ENCODE results near the gene PNPLA1. TPM values are rescaled to one million over a fixed set of nuclear protein-coding genes. Genes with fewer than 3 reads are reported as not detected.

Gene PNPLA1
- total and polyA plus RNA-seq, 2 donors (not counting 1 experiment from before 2014, with no cell fraction given): 0.02 TPM; not detected in 1

DNA sequence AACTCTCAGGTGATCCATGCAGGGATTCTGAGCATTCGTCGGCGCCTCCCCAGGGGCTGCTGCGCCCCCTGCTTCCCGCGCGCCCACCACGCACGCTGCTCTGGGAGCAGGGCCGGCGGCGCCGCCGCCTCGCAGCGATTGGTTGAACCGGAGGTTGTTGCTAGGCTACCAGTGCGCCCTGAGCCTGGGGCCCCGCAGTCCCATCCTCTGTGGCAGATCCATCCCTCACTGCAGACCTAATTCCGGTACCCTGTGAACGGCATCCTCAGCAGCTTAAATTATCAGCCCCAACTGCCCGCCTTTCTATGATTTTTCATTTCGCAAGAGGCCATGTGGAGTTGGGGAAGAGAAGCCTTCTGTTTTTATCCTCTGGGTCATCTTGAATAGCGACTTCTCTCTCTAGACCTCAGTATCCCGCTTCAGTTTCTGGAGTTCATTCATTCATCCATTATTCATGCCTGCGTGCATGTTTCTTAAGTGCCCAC, 15.4 kb downstream of the PNPLA1 start:
- TF ChIP-seq, protein P1, sequence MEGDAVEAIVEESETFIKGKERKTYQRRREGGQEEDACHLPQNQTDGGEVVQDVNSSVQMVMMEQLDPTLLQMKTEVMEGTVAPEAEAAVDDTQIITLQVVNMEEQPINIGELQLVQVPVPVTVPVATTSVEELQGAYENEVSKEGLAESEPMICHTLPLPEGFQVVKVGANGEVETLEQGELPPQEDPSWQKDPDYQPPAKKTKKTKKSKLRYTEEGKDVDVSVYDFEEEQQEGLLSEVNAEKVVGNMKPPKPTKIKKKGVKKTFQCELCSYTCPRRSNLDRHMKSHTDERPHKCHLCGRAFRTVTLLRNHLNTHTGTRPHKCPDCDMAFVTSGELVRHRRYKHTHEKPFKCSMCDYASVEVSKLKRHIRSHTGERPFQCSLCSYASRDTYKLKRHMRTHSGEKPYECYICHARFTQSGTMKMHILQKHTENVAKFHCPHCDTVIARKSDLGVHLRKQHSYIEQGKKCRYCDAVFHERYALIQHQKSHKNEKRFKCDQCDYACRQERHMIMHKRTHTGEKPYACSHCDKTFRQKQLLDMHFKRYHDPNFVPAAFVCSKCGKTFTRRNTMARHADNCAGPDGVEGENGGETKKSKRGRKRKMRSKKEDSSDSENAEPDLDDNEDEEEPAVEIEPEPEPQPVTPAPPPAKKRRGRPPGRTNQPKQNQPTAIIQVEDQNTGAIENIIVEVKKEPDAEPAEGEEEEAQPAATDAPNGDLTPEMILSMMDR (conservative IDR thresholded peaks at IDR 0.05 in 1 of 2, IDR thresholded peaks at IDR 0.05 in 1 of 2; ENCODE audit: low read depth in 1 of 2, low read length in 2 of 2): no peak
- TF ChIP-seq EZH2 (IDR thresholded peaks at IDR 0.05; ENCODE audit: low read length, missing control alignments): peak; percentile 54
- no peak for DNase-seq (ENCODE audit: low read depth in 2 of 2)
- Histone ChIP-seq H3K4me2 (ENCODE audit: extremely low read depth, insufficient read depth, low read length) (no peak overlapping the region), H3K4me1 (ENCODE audit: control insufficient read depth, extremely low read depth, insufficient read depth, low read length) (no peaks in the 10 kb centered on the region), H3K27me3 (ENCODE audit: control insufficient read depth, insufficient read depth, low read length) (peaks cover 24% of the 10 kb centered on the region), H3K4me3 (replicated peaks in 1 of 4; ENCODE audit: control extremely low read depth in 1 of 4, insufficient read depth in 1 of 4, low read depth in 3 of 4, low read length in 4 of 4) (no peak overlapping the region), H2AFZ (ENCODE audit: low read length) (no peak overlapping the region), H3K36me3 (ENCODE audit: control insufficient read depth, insufficient read depth, low read length) (no peaks in the 10 kb centered on the region), H3K9ac (ENCODE audit: insufficient read depth, low read length) (no peak overlapping the region), H4K20me1 (ENCODE audit: control insufficient read depth, extremely low read depth, insufficient read depth, low read length) (no peaks in the 10 kb centered on the region), H3K9me3 (ENCODE audit: control insufficient read depth, insufficient read depth, low read depth, low read length) (no peaks in the 10 kb centered on the region), H3K27ac (ENCODE audit: insufficient read depth, low read length) (no peak overlapping the region), H3K79me2 (ENCODE audit: control insufficient read depth, insufficient read depth, low read length) (no peaks in the 10 kb centered on the region)

DNA sequence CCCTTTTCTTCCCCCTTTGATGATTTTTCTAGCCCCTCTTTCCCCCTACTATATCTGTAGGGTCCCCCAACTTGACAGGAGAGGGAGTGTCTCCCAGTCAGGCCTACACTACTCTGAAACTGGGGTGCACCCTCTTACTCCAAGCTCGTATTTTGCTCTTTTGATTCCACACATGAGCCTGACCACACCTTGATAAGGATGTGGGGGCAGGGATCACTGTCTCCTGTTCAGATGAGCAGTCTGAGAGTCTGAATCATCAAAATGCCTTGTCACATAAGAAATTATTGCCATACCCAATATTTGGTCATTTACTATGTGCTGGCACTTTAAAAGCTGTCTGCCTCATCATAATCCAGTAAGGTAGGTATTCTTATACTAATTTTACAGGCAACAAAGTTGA, 15.9 kb downstream of the PNPLA1 start:
- H3K4me2 ChIP-seq (ENCODE audit: extremely low read depth, insufficient read depth, low read length): no peak overlapping the region
- no peak overlapping the region for H2AFZ ChIP-seq (ENCODE audit: low read length)
- no peak overlapping the region for H3K27ac ChIP-seq (ENCODE audit: insufficient read depth, low read length)
- no peak for TF ChIP-seq EZH2 (IDR thresholded peaks at IDR 0.05; ENCODE audit: low read length, missing control alignments)
- TF ChIP-seq, protein P1 (conservative IDR thresholded peaks at IDR 0.05 in 1 of 2, IDR thresholded peaks at IDR 0.05 in 1 of 2; ENCODE audit: low read depth in 1 of 2, low read length in 2 of 2): no peak
- H3K9ac ChIP-seq (ENCODE audit: insufficient read depth, low read length): no peak overlapping the region
- no peaks in the 10 kb centered on the region for H4K20me1 ChIP-seq (ENCODE audit: control insufficient read depth, extremely low read depth, insufficient read depth, low read length)
- H3K79me2 ChIP-seq (ENCODE audit: control insufficient read depth, insufficient read depth, low read length): no peaks in the 10 kb centered on the region
- DNase-seq (ENCODE audit: low read depth in 2 of 2): no peak
- no peak overlapping the region for H3K4me3 ChIP-seq (replicated peaks in 1 of 4; ENCODE audit: control extremely low read depth in 1 of 4, insufficient read depth in 1 of 4, low read depth in 3 of 4, low read length in 4 of 4)
- H3K36me3 ChIP-seq (ENCODE audit: control insufficient read depth, insufficient read depth, low read length): no peaks in the 10 kb centered on the region
- H3K27me3 ChIP-seq (ENCODE audit: control insufficient read depth, insufficient read depth, low read length): peaks cover 24% of the 10 kb centered on the region
- H3K9me3 ChIP-seq (ENCODE audit: control insufficient read depth, insufficient read depth, low read depth, low read length): no peaks in the 10 kb centered on the region
- no peaks in the 10 kb centered on the region for H3K4me1 ChIP-seq (ENCODE audit: control insufficient read depth, extremely low read depth, insufficient read depth, low read length)

DNA sequence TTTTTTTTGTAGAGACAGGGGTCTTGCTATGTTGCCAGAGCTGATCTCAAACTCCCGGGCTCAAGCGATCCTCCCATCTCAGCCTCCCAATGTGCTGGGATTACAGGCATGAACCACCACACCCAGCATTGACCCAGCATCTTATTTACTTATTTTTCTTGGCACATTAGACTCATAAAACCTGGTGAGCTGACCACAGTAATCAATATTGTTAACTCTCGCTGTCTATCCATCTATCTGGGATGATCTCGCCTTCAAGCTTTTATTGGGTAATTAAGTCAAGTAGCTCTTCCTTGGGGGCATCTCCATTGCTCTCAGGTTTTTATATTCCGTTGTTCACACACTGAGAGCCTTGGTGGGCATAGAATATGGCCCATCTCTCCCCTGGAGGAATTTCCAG, 17.0 kb downstream of the PNPLA1 start:
- H3K9ac ChIP-seq (ENCODE audit: insufficient read depth, low read length): no peak overlapping the region
- H3K4me2 ChIP-seq (ENCODE audit: extremely low read depth, insufficient read depth, low read length): no peak overlapping the region
- no peaks in the 10 kb centered on the region for H3K36me3 ChIP-seq (ENCODE audit: control insufficient read depth, insufficient read depth, low read length)
- H3K79me2 ChIP-seq (ENCODE audit: control insufficient read depth, insufficient read depth, low read length): no peaks in the 10 kb centered on the region
- no peaks in the 10 kb centered on the region for H4K20me1 ChIP-seq (ENCODE audit: control insufficient read depth, extremely low read depth, insufficient read depth, low read length)
- H3K9me3 ChIP-seq (ENCODE audit: control insufficient read depth, insufficient read depth, low read depth, low read length): no peaks in the 10 kb centered on the region
- H3K4me3 ChIP-seq (replicated peaks in 1 of 4; ENCODE audit: control extremely low read depth in 1 of 4, insufficient read depth in 1 of 4, low read depth in 3 of 4, low read length in 4 of 4): no peak overlapping the region
- no peak for TF ChIP-seq EZH2 (IDR thresholded peaks at IDR 0.05; ENCODE audit: low read length, missing control alignments)
- TF ChIP-seq, protein P1 (conservative IDR thresholded peaks at IDR 0.05 in 1 of 2, IDR thresholded peaks at IDR 0.05 in 1 of 2; ENCODE audit: low read depth in 1 of 2, low read length in 2 of 2): no peak
- peaks cover 20% of the 10 kb centered on the region for H3K27me3 ChIP-seq (ENCODE audit: control insufficient read depth, insufficient read depth, low read length)
- H3K4me1 ChIP-seq (ENCODE audit: control insufficient read depth, extremely low read depth, insufficient read depth, low read length): no peaks in the 10 kb centered on the region
- DNase-seq (ENCODE audit: low read depth in 2 of 2): no peak
- H3K27ac ChIP-seq (ENCODE audit: insufficient read depth, low read length): no peak overlapping the region
- no peak overlapping the region for H2AFZ ChIP-seq (ENCODE audit: low read length)

Data from fibroblast of lung (primary cell).